NCI-H2196 treated with DMSO at 0.1 percent for 48 hours (cell line): ENCODE results near the gene RNF6.
"Not testable (repeated sequence)": the region's sequence is repeated elsewhere in the genome, so short reads cannot be mapped to it uniquely, and the experiment has no call there.

ENCODE experiments used
- DNase-seq: peaks from one replicate; lab custom pipeline; 2025; ENCODE audit not compliant: unreplicated experiment; lab: John Stamatoyannopoulos, UW

The RNF6 gene

GRCh38 chr13:26221721-26222519 is at the start of gene RNF6:
Gene RNF6 (minus strand): TSS chr13:26222314. CDS start chr13:26219649, 2,665 bp downstream.
- peak; percentile 73 for DNase-seq

- DNase-seq = no peak
Measured at GRCh38 chr13:26270707-26271106, 48.6 kb upstream of the RNF6 start.

- no peak for DNase-seq
Measured at GRCh38 chr13:26266311-26266710, 44.2 kb upstream of the RNF6 start.

GRCh38 chr13:26262156-26262555 is 40.0 kb upstream of the RNF6 start:
- DNase-seq = no peak

GRCh38 chr13:26259634-26260033 is 37.5 kb upstream of the RNF6 start:
- no peak for DNase-seq

GRCh38 chr13:26257049-26257448 is 34.9 kb upstream of the RNF6 start:
- DNase-seq = no peak

- DNase-seq = no peak
Measured at GRCh38 chr13:26255691-26256277, 33.7 kb upstream of the RNF6 start.

- no peak for DNase-seq
Measured at GRCh38 chr13:26255115-26255514, 33.0 kb upstream of the RNF6 start.

- no peak for DNase-seq
Measured at GRCh38 chr13:26254583-26255111, 32.5 kb upstream of the RNF6 start.

GRCh38 chr13:26253787-26254582 is 31.9 kb upstream of the RNF6 start, which contains the start of gene CDK8:
Gene CDK8 (plus strand): TSS chr13:26254129. CDS start chr13:26254642, 513 bp downstream.
- peak; percentile 69 for DNase-seq

GRCh38 chr13:26253262-26253786 is 31.2 kb upstream of the RNF6 start:
- DNase-seq = no peak

GRCh38 chr13:26252006-26252405 is 29.9 kb upstream of the RNF6 start:
- not testable (repeated sequence) for DNase-seq

GRCh38 chr13:26249551-26249950 is 27.4 kb upstream of the RNF6 start:
- DNase-seq = no peak

GRCh38 chr13:26247608-26248007 is 25.5 kb upstream of the RNF6 start:
- no peak for DNase-seq

- no peak for DNase-seq
Measured at GRCh38 chr13:26247011-26247410, 24.9 kb upstream of the RNF6 start.

- DNase-seq = no peak
Measured at GRCh38 chr13:26246154-26246553, 24.0 kb upstream of the RNF6 start.

- DNase-seq = no peak
Measured at GRCh38 chr13:26236296-26236695, 14.2 kb upstream of the RNF6 start.

GRCh38 chr13:26230703-26231102 is 8.6 kb upstream of the RNF6 start:
- no peak for DNase-seq

- no peak for DNase-seq
Measured at GRCh38 chr13:26229080-26229615, 7.0 kb upstream of the RNF6 start.

GRCh38 chr13:26228096-26228495 is 6.0 kb upstream of the RNF6 start:
- DNase-seq = no peak
